K562 (cell line): Measurements from ENCODE around the gene HNRNPU. TPM values are rescaled to one million over a fixed set of nuclear protein-coding genes. Genes with fewer than 3 reads are reported as not detected.

Experiments used
- BHLHE40 ChIP-seq: IDR thresholded peaks from 2 replicates; pipeline ENCODE4 v1.6.1; 2011; ENCODE audit warnings: low read length, improper control_type of control experiment
- CEBPB ChIP-seq: fragments of 450-650 bp; IDR thresholded peaks from 2 replicates; pipeline ENCODE4 v1.6.1; 2016; ENCODE audit warnings: missing genetic modification characterization, missing compliant biosample characterization
- HNRNPUL1 ChIP-seq: fragments of 200-400 bp; formaldehyde crosslinking; IDR thresholded peaks from 2 replicates; pipeline ENCODE4 v1.6.1; 2017; ENCODE audit warnings: low read length
- MECOM ChIP-seq: fragments of 250-450 bp; sonication (Bioruptor Pico); IDR thresholded peaks from 2 replicates; pipeline ENCODE4 v1.8.0; 2022; ENCODE audit warnings: inconsistent platforms
- PML ChIP-seq: IDR thresholded peaks from 2 replicates; pipeline ENCODE4 v1.6.1; 2012; ENCODE audit warnings: low read length, inconsistent platforms
- POLR2G ChIP-seq: fragments of 200-400 bp; formaldehyde crosslinking; IDR thresholded peaks from 2 replicates; pipeline ENCODE4 v1.6.1; 2017; ENCODE audit warnings: low read depth, mild to moderate bottlenecking, antibody characterized with exemption, low read length, moderate library complexity
- TAF9B ChIP-seq: fragments of 450-650 bp; IDR thresholded peaks from 2 replicates; pipeline ENCODE4 v1.6.1; 2018; ENCODE audit warnings: mild to moderate bottlenecking; ENCODE audit not compliant: partially characterized antibody
- ZNF217 ChIP-seq: sonication (generic); formaldehyde crosslinking; IDR thresholded peaks from 2 replicates; pipeline ENCODE4 v1.8.0; 2022; ENCODE audit warnings: mild to moderate bottlenecking, missing genetic modification reagents
- ZNF445 ChIP-seq: fragments of 250-450 bp; sonication (Bioruptor Pico); IDR thresholded peaks from 2 replicates; pipeline ENCODE4 v1.4.0; 2020; ENCODE audit warnings: low read depth, mild to moderate bottlenecking, moderate library complexity
- polyA plus RNA-seq, 8 experiments: library from polyadenylated mRNA; depleted of rRNA in 4 of 8; stranded (reverse) in 5 of 8; unstranded in 3 of 8; fragments of >200 nt; fragmentation: Nextera tagmentation in 2 of 8; fragmentation: Illumina TruSeq in 1 of 8; extraction: Ambion mirVana in 2 of 8; extraction: Trizol in 1 of 8; gene quantifications; 2 replicates each; pipeline versions ENCODE4 v1.2.1 to v1.2.3, GENCODE V29; 2011 to 2014; ENCODE audit warnings: inconsistent platforms in 1 of 8, missing spikeins in 1 of 8
- total RNA-seq, 7 experiments: library from RNA; depleted of rRNA in 6 of 7; stranded (reverse); fragments of >200 nt in 6 of 7; fragmentation: Illumina TruSeq in 2 of 7; extraction: Trizol in 2 of 7; gene quantifications; 2 replicates each; pipeline versions ENCODE4 v1.2.1 to v1.2.3, GENCODE V29; 2011 to 2021; ENCODE audit warnings: low replicate concordance in 1 of 7
- TF ChIP-seq, protein P1 (sequence below): fragments of 450-650 bp; IDR thresholded peaks from 2 replicates; pipeline ENCODE4 v1.6.1; 2016; ENCODE audit warnings: mild to moderate bottlenecking, moderate library complexity
- TF ChIP-seq, protein P2 (sequence below): fragments of 450-650 bp; formaldehyde crosslinking; IDR thresholded peaks from 2 replicates; pipeline ENCODE4 v1.4.0; 2022; ENCODE audit warnings: missing genetic modification characterization
- TF ChIP-seq, protein P3 (sequence below): fragments of 250-450 bp; sonication (Bioruptor Pico); IDR thresholded peaks from 2 replicates; pipeline ENCODE4 v1.4.0; 2020; ENCODE audit warnings: borderline replicate concordance

Gene HNRNPU
- total and polyA plus RNA-seq, 9 of the 15 experiments (the other 6 are each of a cell fraction or from before 2014, with no cell fraction given), result 159 to 777 (median 577) TPM

DNA sequence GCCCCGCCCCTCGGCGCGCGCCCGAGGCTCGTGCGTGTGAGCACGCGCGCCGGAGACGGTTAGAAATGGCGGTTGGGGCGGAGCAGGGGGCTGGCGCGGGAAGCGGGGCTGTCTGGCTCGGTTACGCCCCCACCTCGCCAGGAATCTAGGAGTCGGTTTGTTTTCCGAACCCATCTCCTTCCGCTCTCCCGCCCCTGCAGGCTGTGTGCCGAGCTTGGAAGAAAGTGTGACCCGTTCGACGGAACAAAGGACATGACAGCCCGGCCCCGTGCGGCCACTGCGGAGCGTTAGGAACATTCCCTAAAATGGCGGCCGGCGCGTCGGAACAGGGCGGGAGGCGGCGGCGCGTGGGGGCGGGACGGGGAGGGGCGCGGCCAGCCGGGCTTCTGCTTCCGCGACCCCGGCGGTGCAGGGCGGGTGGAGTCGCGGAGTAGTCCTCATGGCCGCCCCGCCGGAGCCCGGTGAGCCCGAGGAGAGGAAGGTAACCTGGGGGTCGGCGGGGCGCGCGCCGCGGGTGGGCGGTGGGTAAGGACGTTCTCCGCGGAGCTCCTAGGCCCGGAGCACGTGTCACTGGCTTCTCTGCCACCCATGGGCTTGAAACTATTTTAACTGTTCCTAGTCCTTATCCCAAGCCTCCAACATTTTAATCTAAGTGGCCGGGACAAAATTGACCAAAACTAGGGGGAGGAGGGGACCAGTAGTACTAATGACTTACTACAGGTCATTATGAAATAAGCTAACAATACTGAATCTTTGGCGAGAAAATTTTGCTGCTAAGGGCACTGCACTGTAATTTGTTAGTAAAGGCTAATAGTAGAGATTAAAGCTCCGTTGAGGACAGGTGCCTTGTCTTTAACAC lies 28.8 kb downstream of the HNRNPU start, which contains the start of gene COX20 (continued):
- TF ChIP-seq, protein P1, sequence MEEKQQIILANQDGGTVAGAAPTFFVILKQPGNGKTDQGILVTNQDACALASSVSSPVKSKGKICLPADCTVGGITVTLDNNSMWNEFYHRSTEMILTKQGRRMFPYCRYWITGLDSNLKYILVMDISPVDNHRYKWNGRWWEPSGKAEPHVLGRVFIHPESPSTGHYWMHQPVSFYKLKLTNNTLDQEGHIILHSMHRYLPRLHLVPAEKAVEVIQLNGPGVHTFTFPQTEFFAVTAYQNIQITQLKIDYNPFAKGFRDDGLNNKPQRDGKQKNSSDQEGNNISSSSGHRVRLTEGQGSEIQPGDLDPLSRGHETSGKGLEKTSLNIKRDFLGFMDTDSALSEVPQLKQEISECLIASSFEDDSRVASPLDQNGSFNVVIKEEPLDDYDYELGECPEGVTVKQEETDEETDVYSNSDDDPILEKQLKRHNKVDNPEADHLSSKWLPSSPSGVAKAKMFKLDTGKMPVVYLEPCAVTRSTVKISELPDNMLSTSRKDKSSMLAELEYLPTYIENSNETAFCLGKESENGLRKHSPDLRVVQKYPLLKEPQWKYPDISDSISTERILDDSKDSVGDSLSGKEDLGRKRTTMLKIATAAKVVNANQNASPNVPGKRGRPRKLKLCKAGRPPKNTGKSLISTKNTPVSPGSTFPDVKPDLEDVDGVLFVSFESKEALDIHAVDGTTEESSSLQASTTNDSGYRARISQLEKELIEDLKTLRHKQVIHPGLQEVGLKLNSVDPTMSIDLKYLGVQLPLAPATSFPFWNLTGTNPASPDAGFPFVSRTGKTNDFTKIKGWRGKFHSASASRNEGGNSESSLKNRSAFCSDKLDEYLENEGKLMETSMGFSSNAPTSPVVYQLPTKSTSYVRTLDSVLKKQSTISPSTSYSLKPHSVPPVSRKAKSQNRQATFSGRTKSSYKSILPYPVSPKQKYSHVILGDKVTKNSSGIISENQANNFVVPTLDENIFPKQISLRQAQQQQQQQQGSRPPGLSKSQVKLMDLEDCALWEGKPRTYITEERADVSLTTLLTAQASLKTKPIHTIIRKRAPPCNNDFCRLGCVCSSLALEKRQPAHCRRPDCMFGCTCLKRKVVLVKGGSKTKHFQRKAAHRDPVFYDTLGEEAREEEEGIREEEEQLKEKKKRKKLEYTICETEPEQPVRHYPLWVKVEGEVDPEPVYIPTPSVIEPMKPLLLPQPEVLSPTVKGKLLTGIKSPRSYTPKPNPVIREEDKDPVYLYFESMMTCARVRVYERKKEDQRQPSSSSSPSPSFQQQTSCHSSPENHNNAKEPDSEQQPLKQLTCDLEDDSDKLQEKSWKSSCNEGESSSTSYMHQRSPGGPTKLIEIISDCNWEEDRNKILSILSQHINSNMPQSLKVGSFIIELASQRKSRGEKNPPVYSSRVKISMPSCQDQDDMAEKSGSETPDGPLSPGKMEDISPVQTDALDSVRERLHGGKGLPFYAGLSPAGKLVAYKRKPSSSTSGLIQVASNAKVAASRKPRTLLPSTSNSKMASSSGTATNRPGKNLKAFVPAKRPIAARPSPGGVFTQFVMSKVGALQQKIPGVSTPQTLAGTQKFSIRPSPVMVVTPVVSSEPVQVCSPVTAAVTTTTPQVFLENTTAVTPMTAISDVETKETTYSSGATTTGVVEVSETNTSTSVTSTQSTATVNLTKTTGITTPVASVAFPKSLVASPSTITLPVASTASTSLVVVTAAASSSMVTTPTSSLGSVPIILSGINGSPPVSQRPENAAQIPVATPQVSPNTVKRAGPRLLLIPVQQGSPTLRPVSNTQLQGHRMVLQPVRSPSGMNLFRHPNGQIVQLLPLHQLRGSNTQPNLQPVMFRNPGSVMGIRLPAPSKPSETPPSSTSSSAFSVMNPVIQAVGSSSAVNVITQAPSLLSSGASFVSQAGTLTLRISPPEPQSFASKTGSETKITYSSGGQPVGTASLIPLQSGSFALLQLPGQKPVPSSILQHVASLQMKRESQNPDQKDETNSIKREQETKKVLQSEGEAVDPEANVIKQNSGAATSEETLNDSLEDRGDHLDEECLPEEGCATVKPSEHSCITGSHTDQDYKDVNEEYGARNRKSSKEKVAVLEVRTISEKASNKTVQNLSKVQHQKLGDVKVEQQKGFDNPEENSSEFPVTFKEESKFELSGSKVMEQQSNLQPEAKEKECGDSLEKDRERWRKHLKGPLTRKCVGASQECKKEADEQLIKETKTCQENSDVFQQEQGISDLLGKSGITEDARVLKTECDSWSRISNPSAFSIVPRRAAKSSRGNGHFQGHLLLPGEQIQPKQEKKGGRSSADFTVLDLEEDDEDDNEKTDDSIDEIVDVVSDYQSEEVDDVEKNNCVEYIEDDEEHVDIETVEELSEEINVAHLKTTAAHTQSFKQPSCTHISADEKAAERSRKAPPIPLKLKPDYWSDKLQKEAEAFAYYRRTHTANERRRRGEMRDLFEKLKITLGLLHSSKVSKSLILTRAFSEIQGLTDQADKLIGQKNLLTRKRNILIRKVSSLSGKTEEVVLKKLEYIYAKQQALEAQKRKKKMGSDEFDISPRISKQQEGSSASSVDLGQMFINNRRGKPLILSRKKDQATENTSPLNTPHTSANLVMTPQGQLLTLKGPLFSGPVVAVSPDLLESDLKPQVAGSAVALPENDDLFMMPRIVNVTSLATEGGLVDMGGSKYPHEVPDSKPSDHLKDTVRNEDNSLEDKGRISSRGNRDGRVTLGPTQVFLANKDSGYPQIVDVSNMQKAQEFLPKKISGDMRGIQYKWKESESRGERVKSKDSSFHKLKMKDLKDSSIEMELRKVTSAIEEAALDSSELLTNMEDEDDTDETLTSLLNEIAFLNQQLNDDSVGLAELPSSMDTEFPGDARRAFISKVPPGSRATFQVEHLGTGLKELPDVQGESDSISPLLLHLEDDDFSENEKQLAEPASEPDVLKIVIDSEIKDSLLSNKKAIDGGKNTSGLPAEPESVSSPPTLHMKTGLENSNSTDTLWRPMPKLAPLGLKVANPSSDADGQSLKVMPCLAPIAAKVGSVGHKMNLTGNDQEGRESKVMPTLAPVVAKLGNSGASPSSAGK, result no peak
- TF ChIP-seq PML (peak; percentile 39; the same call in 1 of the 2 replicates), BHLHE40 (peak; percentile 73), ZNF217 (CRISPR knock-in tag) (no peak), TAF9B (peak; percentile 92), CEBPB (no peak), POLR2G (peak; percentile 96), MECOM (CRISPR knock-in tag) (peak; percentile 50; the same call in 1 of the 2 replicates), ZNF445 (peak; percentile 65; the same call in 1 of the 2 replicates), HNRNPUL1 (no peak)
- TF ChIP-seq, protein P2, sequence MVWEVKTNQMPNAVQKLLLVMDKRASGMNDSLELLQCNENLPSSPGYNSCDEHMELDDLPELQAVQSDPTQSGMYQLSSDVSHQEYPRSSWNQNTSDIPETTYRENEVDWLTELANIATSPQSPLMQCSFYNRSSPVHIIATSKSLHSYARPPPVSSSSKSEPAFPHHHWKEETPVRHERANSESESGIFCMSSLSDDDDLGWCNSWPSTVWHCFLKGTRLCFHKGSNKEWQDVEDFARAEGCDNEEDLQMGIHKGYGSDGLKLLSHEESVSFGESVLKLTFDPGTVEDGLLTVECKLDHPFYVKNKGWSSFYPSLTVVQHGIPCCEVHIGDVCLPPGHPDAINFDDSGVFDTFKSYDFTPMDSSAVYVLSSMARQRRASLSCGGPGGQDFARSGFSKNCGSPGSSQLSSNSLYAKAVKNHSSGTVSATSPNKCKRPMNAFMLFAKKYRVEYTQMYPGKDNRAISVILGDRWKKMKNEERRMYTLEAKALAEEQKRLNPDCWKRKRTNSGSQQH (CRISPR knock-in tag), result no peak
- TF ChIP-seq, protein P3, sequence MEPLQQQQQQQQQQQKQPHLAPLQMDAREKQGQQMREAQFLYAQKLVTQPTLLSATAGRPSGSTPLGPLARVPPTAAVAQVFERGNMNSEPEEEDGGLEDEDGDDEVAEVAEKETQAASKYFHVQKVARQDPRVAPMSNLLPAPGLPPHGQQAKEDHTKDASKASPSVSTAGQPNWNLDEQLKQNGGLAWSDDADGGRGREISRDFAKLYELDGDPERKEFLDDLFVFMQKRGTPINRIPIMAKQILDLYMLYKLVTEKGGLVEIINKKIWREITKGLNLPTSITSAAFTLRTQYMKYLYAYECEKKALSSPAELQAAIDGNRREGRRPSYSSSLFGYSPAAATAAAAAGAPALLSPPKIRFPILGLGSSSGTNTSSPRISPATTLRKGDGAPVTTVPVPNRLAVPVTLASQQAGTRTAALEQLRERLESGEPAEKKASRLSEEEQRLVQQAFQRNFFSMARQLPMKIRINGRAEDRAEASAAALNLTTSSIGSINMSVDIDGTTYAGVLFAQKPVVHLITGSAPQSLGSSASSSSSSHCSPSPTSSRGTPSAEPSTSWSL, result peak; percentile 10; the same call in 1 of the 2 replicates
